ENCODE measurements around the gene ENPP7.
"Not testable (repeated sequence)": the region's sequence is repeated elsewhere in the genome, so short reads cannot be mapped to it uniquely, and the experiment has no call there.

The ENPP7 gene

DNA sequence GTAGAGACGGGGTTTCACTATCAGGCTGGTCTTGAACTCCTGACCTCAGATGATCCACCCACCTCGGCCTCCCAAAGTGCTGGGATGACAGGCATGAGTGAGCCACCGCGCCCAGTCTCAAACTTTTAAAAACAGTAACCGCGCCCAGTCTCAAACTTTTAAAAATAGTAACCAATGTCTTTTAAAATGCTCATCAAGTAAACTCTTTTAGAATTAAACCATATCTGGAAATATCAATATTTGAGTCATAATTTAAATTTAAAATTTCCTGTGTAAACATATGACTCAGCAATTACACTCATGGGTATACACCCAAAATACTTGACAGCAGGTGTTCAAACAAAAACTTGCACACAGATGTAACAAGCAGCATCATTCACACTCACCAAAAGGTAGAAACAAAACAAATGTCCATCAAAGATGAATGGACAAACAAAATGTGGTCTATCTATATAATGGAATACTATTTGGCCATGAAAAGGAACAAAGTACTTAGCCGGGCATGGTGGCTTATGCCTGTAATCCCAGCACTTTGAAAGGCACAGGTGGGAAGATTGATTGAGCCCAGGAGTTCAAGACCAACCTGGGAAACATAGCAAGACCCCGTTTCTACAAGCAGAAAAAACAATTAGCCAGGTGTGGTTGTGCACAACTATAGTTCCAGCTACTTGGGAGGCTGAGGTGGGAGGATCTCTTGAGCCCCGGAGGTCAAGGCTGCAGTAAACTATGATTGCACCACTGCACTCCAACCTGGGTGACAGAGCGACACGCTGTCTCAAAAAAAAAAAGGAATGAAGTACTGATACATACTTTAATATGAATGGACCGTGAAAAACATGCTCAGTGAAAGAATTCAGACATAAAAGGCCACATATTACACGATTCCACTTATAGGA, 20.2 kb downstream of the ENPP7 start:
- DNase-seq: no peak

DNA sequence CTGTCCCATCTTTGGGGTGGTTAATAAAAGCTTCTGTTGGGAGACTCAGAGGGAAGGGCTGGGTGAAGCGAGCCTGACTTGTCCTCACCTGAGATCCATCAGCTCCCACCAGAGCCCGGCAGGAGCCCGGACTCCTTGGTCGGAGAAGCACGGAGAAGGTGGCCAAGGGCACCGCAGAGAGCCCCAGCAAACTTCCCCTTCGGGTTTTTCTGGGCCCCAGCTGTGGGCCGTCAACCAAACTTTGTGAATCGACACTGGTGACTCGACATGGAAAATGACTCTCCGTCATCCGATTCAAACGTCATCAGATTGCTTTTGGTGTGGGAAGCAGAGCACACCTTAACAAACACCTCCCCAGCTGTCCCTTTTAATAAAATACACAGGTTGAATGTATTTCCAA, 21.4 kb downstream of the ENPP7 start:
- no peak for DNase-seq

DNA sequence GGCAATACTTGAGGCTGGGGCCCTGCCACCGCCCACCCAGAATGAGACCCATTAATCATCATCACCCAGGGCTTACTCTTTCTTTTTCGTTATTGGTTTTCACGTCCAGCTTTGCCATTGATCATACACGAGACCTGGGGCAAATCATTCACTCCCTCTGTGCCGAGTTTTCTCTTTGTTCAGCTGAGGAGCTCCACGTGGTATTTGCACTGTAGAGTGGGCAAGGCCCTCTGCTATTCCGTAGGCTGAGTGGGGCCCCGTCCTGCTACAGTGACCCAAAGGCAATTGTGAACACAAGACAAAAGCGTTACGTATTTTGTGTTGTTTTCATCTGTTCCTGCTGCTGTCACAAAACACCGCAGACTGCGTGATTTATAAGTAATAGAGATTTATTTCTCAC, 23.6 kb downstream of the ENPP7 start:
- DNase-seq: no peak

- DNase-seq: not testable (repeated sequence)
Measured at GRCh38 chr17:79754903-79755302, 24.2 kb downstream of the ENPP7 start.

GRCh38 chr17:79755591-79755990, 24.8 kb downstream of the ENPP7 start:
- DNase-seq: no peak

- no peak for DNase-seq
Measured at GRCh38 chr17:79757140-79757745, 26.5 kb downstream of the ENPP7 start.

DNA sequence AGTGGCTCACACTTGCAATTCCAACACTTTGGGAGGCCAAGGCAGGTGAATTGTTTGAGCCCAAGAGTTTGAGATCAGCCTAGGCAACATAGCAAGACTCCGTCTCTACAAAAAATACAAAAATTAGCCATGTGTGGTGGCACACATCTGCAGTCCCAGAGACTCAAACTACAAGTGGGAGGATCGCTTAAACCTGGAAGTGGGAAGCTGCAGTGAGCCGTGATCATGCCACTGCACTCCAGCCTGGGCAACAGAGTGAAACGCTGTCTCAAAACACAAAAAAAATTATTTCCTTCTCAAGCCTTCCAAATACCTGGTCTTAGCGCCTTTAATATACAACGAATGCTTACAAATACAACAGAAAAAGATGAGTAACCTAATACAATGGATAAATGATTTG, 27.5 kb downstream of the ENPP7 start:
- DNase-seq: no peak

GRCh38 chr17:79760197-79760906, 29.6 kb downstream of the ENPP7 start:
- no peak for DNase-seq

- no peak for DNase-seq
Measured at GRCh38 chr17:79761894-79762589, 31.3 kb downstream of the ENPP7 start.

- no peak for DNase-seq
Measured at GRCh38 chr17:79765708-79766107, 35.0 kb downstream of the ENPP7 start.

- DNase-seq: no peak
Measured at GRCh38 chr17:79769570-79770506, 39.1 kb downstream of the ENPP7 start.

DNA sequence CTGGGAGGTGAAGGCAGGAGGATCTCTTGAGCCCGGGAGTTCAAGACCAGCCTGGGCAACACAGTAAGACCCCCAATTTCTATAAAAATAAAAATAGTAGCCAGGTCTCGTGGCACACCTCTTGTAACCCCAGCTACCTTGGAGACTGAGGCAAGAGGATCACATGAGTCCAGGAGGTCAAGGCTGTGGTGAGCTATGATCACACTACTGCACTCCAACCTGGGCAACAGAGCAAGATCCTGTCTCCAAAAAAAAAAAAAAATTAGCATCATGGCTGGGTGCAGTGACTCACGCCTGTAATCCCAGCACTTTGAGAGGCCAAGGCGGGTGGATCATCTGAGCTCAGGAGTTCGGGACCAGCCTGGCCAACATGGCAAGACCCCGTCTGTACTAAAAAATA, 40.5 kb downstream of the ENPP7 start:
- no peak for DNase-seq

DNA sequence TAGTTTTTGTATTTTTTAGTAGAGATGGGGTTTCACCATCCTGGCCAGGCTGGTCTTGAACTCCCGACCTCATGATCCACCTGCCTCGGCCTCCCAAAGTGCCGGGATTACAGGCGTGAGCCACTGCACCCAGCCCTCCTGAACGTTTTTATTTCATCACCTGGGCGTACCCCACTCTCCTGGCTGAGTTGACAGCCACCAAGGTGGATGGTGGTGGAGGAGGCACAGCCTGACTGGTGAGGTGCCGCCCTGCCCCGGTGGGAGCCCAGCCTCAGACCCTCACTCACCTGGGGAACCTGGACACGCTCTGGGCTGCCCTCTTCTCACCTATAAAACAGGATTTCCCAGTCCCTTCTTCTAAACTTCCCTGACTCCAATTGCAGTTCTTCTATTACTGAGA, 42.0 kb downstream of the ENPP7 start:
- not testable (repeated sequence) for DNase-seq

DNA sequence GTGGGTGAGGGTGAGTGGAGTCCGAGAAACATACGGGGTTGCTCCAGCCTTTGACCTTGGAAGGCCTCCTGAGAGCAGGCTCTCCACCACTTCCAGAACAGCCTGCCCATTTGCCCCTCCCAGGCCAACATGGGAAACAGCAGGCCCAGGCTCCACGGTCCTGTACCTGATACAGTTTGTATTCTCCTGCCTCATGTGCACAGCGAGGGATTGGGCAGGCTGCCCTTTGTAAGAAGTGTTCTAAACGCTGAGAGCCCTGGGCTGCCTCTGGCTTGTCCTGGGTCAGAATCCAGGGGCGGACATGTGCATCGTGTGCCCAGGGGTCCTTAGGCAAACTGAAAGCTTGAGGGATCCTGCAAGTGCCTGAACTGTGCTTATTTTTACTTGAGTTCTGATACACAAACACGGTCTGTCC, 43.8 kb downstream of the ENPP7 start:
- no peak for DNase-seq

- DNase-seq: no peak
Measured at GRCh38 chr17:79775632-79776031, 44.9 kb downstream of the ENPP7 start.

GRCh38 chr17:79776376-79777119, 45.8 kb downstream of the ENPP7 start:
- DNase-seq: no peak

DNA sequence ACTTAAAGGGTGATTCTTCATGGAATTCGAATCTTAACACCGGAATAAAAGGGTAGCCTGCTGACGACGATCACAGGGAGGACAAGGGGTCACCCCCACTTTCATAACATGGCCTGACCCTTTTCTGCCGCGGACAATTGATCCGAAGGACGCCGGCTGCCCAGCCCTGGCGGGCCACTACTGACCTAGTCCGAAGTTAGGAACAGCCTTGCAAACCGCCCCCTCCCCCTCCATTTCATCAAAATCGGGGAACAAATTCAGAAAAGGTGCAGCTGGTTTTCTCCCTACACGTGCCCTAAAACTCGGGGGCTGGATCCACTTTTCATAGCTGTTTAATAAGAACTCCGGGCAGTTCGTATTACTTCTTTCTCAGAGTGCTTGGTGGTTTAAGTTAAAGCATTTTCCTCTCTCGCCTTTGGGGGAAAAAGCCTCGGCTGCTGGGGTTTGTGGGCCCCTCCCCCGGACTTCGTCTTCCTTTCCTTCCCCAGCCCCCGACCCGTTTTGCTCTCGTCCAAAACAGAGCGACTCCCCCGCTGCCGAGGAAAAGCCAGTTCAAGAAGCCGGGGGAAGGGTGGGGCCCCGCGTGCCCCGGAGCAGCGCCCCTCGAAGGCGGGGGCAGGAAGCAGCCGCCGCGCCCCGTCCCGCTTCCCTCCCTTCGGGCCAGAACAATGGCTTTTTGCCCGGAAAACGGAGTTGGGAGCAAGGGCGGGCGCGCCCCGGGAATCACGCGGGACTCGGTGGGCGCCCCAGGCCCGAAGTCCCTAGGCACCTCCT, 46.6 kb downstream of the ENPP7 start:
- DNase-seq: peak; percentile 76

- peak; percentile 73 for DNase-seq
Measured at GRCh38 chr17:79777894-79778503, 47.3 kb downstream of the ENPP7 start, which contains the start of gene CBX2. CBX2 (plus strand) TSS chr17:79778148; CDS start chr17:79778236, 88 bp downstream.

- DNase-seq: peak; percentile 58
Measured at GRCh38 chr17:79778504-79779083, 47.9 kb downstream of the ENPP7 start.

All from hematopoietic multipotent progenitor cell treated with erythropoietin and hydrocortisone succinate and interleukin-3 and kit ligand, for 8 days (in vitro differentiated cells).